Ectodermal cell (in vitro differentiated cells): ENCODE results near the gene PTF1A.
A peak's percentile ranks its signal among the peaks of the same experiment; 100 is the strongest.

Experiments
- H3K27ac ChIP-seq: 2 replicates; pipeline ENCODE4 v1.7.0; 2013; ENCODE audit warnings: mild to moderate bottlenecking, low read depth, low read length; ENCODE audit not compliant: insufficient read depth, poor library complexity, severe bottlenecking
- H3K27me3 ChIP-seq: 2 replicates; pipeline ENCODE4 v1.7.0; 2013; ENCODE audit warnings: mild to moderate bottlenecking, low read length; ENCODE audit not compliant: insufficient read depth, control insufficient read depth, poor library complexity, severe bottlenecking
- H3K36me3 ChIP-seq: one replicate; pipeline ENCODE4 v1.7.0; 2013; ENCODE audit warnings: low read length; ENCODE audit not compliant: control insufficient read depth, insufficient read depth
- H3K4me1 ChIP-seq: one replicate; pipeline ENCODE4 v1.7.0; 2013; ENCODE audit warnings: low read length; ENCODE audit not compliant: control insufficient read depth, insufficient read depth
- H3K4me3 ChIP-seq: 2 replicates; pipeline ENCODE4 v1.7.0; 2013; ENCODE audit warnings: low read depth, low read length, control low read depth; ENCODE audit not compliant: insufficient read depth
- H3K9me3 ChIP-seq: 2 replicates; pipeline ENCODE4 v1.7.0; 2013; ENCODE audit warnings: mild to moderate bottlenecking, low read length, moderate library complexity; ENCODE audit not compliant: control insufficient read depth
- WGBS, 2 experiments: methylation state at CpG; one replicate each; pipeline ENCODE4 v1.1.7; 2013; ENCODE audit warnings: missing lambda C conversion rate in 2 of 2; 5-methylcytosine and 5-hydroxymethylcytosine counted together

PTF1A gene

GRCh38 chr10:23187155-23187554 lies 5.0 kb upstream of the PTF1A start:
- Histone ChIP-seq H3K27me3 (peaks cover 93% of the 10 kb centered on the region), H3K4me3 (no peak overlapping the region), H3K36me3 (no peaks in the 10 kb centered on the region), H3K9me3 (no peaks in the 10 kb centered on the region), H3K4me1 (peaks cover 15% of the 10 kb centered on the region), H3K27ac (no peak overlapping the region)
- 82 to 87% methylated on average over 1 of the region's 1 CpG for WGBS, 2 experiments

DNA sequence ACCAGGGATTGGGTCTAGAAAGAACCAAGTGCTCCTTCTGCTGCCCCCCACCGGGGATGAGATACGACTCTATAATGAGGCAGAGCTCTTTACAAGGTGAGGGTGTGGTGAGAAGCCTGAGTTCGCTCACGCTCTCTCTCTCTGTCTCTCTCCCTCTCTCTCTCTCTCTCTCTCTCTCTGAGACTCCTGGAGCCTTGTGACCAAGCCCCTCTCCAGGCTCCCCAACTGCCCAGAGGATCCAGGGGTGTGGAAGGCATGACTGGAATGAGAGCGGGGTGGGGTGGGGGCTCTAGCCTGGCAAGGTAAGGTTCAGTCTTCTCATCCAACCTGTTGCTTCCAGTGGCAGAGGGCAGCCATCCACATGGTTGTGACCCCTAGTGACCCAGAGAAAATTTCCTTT lies 3.1 kb upstream of the PTF1A start:
- Histone ChIP-seq H3K27me3 (peaks cover 95% of the 10 kb centered on the region), H3K27ac (no peak overlapping the region), H3K4me1 (peaks cover 15% of the 10 kb centered on the region), H3K4me3 (no peak overlapping the region), H3K36me3 (no peaks in the 10 kb centered on the region), H3K9me3 (no peaks in the 10 kb centered on the region)
- WGBS, 2 experiments, result 37 to 50% methylated on average over 3 to 5 of the region's 5 CpGs

GRCh38 chr10:23190872-23191763 lies 994 bp upstream of the PTF1A start:
- Histone ChIP-seq H3K4me3 (no peak overlapping the region), H3K27ac (no peak overlapping the region), H3K27me3 (peaks cover 100% of the 10 kb centered on the region), H3K36me3 (no peaks in the 10 kb centered on the region), H3K4me1 (peaks cover 31% of the 10 kb centered on the region), H3K9me3 (no peaks in the 10 kb centered on the region)
- WGBS, 2 experiments, result 1 to 3% methylated on average over 36 of the region's 36 CpGs

DNA sequence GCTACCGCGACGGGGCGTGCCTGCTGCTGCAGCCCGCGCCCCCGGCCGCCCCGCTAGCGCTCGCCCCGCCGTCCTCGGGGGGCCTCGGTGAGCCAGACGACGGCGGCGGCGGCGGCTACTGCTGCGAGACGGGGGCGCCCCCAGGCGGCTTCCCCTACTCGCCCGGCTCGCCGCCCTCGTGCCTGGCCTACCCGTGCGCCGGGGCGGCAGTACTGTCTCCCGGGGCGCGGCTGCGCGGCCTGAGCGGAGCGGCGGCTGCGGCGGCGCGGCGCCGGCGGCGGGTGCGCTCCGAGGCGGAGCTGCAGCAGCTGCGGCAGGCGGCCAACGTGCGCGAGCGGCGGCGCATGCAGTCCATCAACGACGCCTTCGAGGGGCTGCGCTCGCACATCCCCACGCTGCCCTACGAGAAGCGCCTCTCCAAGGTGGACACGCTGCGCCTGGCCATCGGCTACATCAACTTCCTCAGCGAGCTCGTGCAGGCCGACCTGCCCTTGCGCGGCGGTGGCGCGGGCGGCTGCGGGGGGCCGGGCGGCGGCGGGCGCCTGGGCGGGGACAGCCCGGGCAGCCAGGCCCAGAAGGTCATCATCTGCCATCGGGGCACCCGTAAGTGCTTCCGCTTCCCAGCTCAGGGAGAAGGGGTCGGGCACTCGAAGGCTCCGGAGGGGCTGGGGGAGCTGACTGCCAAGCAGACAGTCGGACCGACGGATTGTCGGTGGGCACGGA lies 761 bp downstream of the PTF1A start:
- peaks cover 31% of the 10 kb centered on the region for H3K4me1 ChIP-seq
- H3K36me3 ChIP-seq, result no peaks in the 10 kb centered on the region
- H3K4me3 ChIP-seq, result no peak overlapping the region
- no peaks in the 10 kb centered on the region for H3K9me3 ChIP-seq
- peaks cover 100% of the 10 kb centered on the region for H3K27me3 ChIP-seq
- 1% methylated on average over 100 of the region's 100 CpGs for WGBS, 2 experiments
- H3K27ac ChIP-seq, result no peak overlapping the region

- Histone ChIP-seq H3K36me3 (no peaks in the 10 kb centered on the region), H3K4me1 (peaks cover 31% of the 10 kb centered on the region), H3K4me3 (no peak overlapping the region), H3K27me3 (peaks cover 100% of the 10 kb centered on the region), H3K9me3 (no peaks in the 10 kb centered on the region), H3K27ac (no peak overlapping the region)
- 6 to 8% methylated on average over 16 to 18 of the region's 19 CpGs for WGBS, 2 experiments
Observed at GRCh38 chr10:23193435-23194074, 1.4 kb downstream of the PTF1A start.

GRCh38 chr10:23194471-23194965 lies 2.4 kb downstream of the PTF1A start:
- Histone ChIP-seq H3K27ac (no peak overlapping the region), H3K36me3 (no peaks in the 10 kb centered on the region), H3K9me3 (no peaks in the 10 kb centered on the region), H3K4me3 (peak overlapping the region; percentile 25), H3K27me3 (peaks cover 100% of the 10 kb centered on the region), H3K4me1 (peaks cover 31% of the 10 kb centered on the region)
- WGBS, 2 experiments, result 19 to 21% methylated on average over 13 of the region's 13 CpGs

GRCh38 chr10:23194966-23195845 lies 3.1 kb downstream of the PTF1A start:
- H3K27me3 ChIP-seq, result peaks cover 100% of the 10 kb centered on the region
- H3K27ac ChIP-seq, result no peak overlapping the region
- peak overlapping the region; percentile 25 for H3K4me3 ChIP-seq
- no peaks in the 10 kb centered on the region for H3K36me3 ChIP-seq
- WGBS, 2 experiments, result 4 to 5% methylated on average over 70 of the region's 70 CpGs
- H3K9me3 ChIP-seq, result no peaks in the 10 kb centered on the region
- H3K4me1 ChIP-seq, result peaks cover 31% of the 10 kb centered on the region

DNA sequence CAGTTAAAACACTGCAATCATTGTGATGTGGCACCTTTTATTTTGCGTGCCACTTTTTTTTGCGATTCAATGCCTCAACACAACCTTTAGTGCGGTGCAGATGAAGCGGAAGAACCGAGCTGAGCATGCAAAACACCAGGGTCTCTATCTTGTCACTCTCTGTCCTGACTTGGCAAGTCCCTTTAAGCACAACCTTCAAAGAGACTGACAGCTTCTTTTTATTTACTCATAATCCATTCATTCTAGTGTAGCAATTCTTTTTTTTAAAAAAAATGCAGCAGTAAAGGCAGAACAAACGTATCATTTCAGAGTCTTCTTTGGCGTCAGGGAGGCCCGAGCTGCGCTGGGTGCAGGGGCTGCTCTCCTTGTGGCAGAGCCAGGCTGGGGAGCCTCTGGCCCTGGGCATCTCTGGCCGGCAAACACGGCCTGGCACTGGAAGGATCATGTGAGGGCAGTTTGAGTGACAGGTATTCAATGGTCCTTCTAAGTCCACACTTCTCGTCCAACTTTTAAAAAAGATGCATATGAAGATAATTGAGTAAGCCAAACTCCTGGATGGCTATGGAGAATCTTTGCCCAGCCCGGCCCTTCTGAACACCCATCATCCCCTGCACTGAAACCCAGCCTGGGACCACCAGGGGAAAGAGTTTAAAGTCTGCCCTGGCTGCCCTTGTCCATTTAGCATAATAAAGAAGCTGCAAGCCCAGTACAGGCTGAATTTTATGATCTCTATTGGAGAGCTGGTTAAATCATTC lies 3.9 kb downstream of the PTF1A start:
- 5 to 8% methylated on average over 13 of the region's 13 CpGs for WGBS, 2 experiments
- no peak overlapping the region for H3K27ac ChIP-seq
- peaks cover 100% of the 10 kb centered on the region for H3K27me3 ChIP-seq
- no peaks in the 10 kb centered on the region for H3K9me3 ChIP-seq
- H3K36me3 ChIP-seq, result no peaks in the 10 kb centered on the region
- H3K4me3 ChIP-seq, result no peak overlapping the region
- peaks cover 24% of the 10 kb centered on the region for H3K4me1 ChIP-seq

GRCh38 chr10:23196915-23197314 lies 4.8 kb downstream of the PTF1A start:
- peaks cover 100% of the 10 kb centered on the region for H3K27me3 ChIP-seq
- WGBS, 2 experiments, result 21 to 24% methylated on average over 2 to 3 of the region's 3 CpGs

More at GRCh38 chr10:23196915-23197314, 4.8 kb downstream of the PTF1A start:
- Histone ChIP-seq H3K4me1 (peaks cover 17% of the 10 kb centered on the region), H3K36me3 (no peaks in the 10 kb centered on the region), H3K4me3 (no peak overlapping the region), H3K27ac (no peak overlapping the region), H3K9me3 (no peaks in the 10 kb centered on the region)
